Endodermal cell (in vitro differentiated cells): ENCODE measurements around the gene ATR. TPM values are rescaled to one million over a fixed set of nuclear protein-coding genes. Genes with fewer than 3 reads are reported as not detected.

Source experiments
- DNase-seq: peaks from one replicate; pipeline ENCODE4 v3.0.0-alpha.2; 2017
- H3K27ac ChIP-seq: 2 replicates; pipeline ENCODE4 v1.5.1; 2013; ENCODE audit warnings: mild to moderate bottlenecking, low read depth, low read length, moderate library complexity
- H3K27me3 ChIP-seq: 2 replicates; pipeline ENCODE4 v1.6.1; 2013; ENCODE audit warnings: mild to moderate bottlenecking, low read length, moderate library complexity; ENCODE audit not compliant: insufficient read depth, control insufficient read depth, poor library complexity, severe bottlenecking
- H3K36me3 ChIP-seq: 2 replicates; pipeline ENCODE4 v1.7.0; 2013; ENCODE audit warnings: mild to moderate bottlenecking, low read length, moderate library complexity; ENCODE audit not compliant: control insufficient read depth, insufficient read depth
- H3K4me1 ChIP-seq: one replicate; pipeline ENCODE4 v1.7.0; 2013; ENCODE audit warnings: low read length; ENCODE audit not compliant: control insufficient read depth, insufficient read depth
- H3K4me3 ChIP-seq: 2 replicates; pipeline ENCODE4 v1.5.1; 2013; ENCODE audit warnings: mild to moderate bottlenecking, low read length, moderate library complexity
- H3K9ac ChIP-seq: 2 replicates; pipeline ENCODE4 v1.6.1; 2013; ENCODE audit warnings: mild to moderate bottlenecking, low read length, moderate library complexity; ENCODE audit not compliant: poor library complexity, severe bottlenecking; ENCODE audit errors: extremely low read depth
- H3K9me3 ChIP-seq: 2 replicates; pipeline ENCODE4 v1.6.1; 2013; ENCODE audit warnings: mild to moderate bottlenecking, low read length, moderate library complexity; ENCODE audit not compliant: control insufficient read depth
- H3K27ac Mint-ChIP-seq: 2 replicates; pipeline ENCODE4 v1.8.0; 2020; ENCODE audit warnings: mixed read lengths
- H3K27me3 Mint-ChIP-seq: 2 replicates; pipeline ENCODE4 v1.8.0; 2021; ENCODE audit warnings: mild to moderate bottlenecking, mixed read lengths; ENCODE audit not compliant: insufficient read depth
- H3K36me3 Mint-ChIP-seq: 2 replicates; pipeline ENCODE4 v1.8.0; 2020; ENCODE audit warnings: low read depth, mixed read lengths
- H3K4me1 Mint-ChIP-seq: 2 replicates; pipeline ENCODE4 v1.8.0; 2020; ENCODE audit warnings: mixed read lengths
- H3K4me3 Mint-ChIP-seq: 2 replicates; pipeline ENCODE4 v1.8.0; 2020; ENCODE audit warnings: mild to moderate bottlenecking, moderate library complexity, mixed read lengths
- H3K9me3 Mint-ChIP-seq: 2 replicates; pipeline ENCODE4 v1.8.0; 2020; ENCODE audit warnings: mild to moderate bottlenecking, mixed read lengths
- CTCF ChIP-seq: fragments of 200-600 bp; sonication (generic); conservative IDR thresholded peaks from 2 replicates; pipeline ENCODE4 v1.5.0; 2021; ENCODE audit warnings: antibody characterized with exemption, mild to moderate bottlenecking
- whole genome bisulfite sequencing, 2 experiments: methylation state at CpG; one replicate each; pipeline versions ENCODE4 v1.1.5 to v1.1.7; 2013; ENCODE audit warnings: missing lambda C conversion rate in 2 of 2, mixed read lengths in 1 of 2; ENCODE audit not compliant: insufficient coverage in 1 of 2, insufficient read length in 1 of 2; 5-methylcytosine and 5-hydroxymethylcytosine counted together
- total RNA-seq, 2 donors: library from RNA; stranded (reverse); fragmentation: NEBNext Ultra II Directional in 1 of 2; extraction: Animal tissue kit (Norgen Biotek cat#: 25700) in 1 of 2; gene quantifications; 2 replicates in 1 of 2; 3 replicates in 1 of 2; pipeline ENCODE4 v1.2.1, GENCODE V29; 2021

ATR gene
- total RNA-seq, 2 donors from 2014 or later: 18.4 to 32.9 TPM

GRCh38 chr3:142450881-142451280 is 127.7 kb downstream of the ATR start:
- Mint-ChIP-seq H3K27me3 (no peaks in the 10 kb centered on the region), H3K4me3 (no peak overlapping the region), H3K36me3 (peaks cover 9% of the 10 kb centered on the region), H3K27ac (no peak overlapping the region), H3K9me3 (no peaks in the 10 kb centered on the region), H3K4me1 (peaks cover 13% of the 10 kb centered on the region)
- DNase-seq: no peak
- WGBS, 2 experiments: 93 to 94% methylated on average over 5 of the region's 5 CpGs
- no peak overlapping the region for H3K4me3 ChIP-seq
- no peaks in the 10 kb centered on the region for H3K9me3 ChIP-seq
- H3K9ac ChIP-seq: no peak overlapping the region
- no peaks in the 10 kb centered on the region for H3K27me3 ChIP-seq
- no peak for TF ChIP-seq CTCF
- H3K27ac ChIP-seq: no peak overlapping the region
- H3K4me1 ChIP-seq: peaks cover under 1% of the 10 kb centered on the region
- H3K36me3 ChIP-seq: peaks cover 6% of the 10 kb centered on the region

- no peaks in the 10 kb centered on the region for H3K27me3 Mint-ChIP-seq
- WGBS, 2 experiments: 92 to 100% methylated on average over 3 of the region's 3 CpGs
- DNase-seq: no peak
- H3K9me3 ChIP-seq: no peaks in the 10 kb centered on the region
- peaks cover 7% of the 10 kb centered on the region for H3K36me3 Mint-ChIP-seq
- no peaks in the 10 kb centered on the region for H3K27me3 ChIP-seq
- H3K4me3 Mint-ChIP-seq: no peak overlapping the region
- H3K9ac ChIP-seq: no peak overlapping the region
- no peak overlapping the region for H3K27ac ChIP-seq
- no peak overlapping the region for H3K27ac Mint-ChIP-seq
- no peak for TF ChIP-seq CTCF
- H3K4me1 Mint-ChIP-seq: peaks cover 15% of the 10 kb centered on the region
- peaks cover 5% of the 10 kb centered on the region for H3K36me3 ChIP-seq
- H3K4me1 ChIP-seq: peaks cover 2% of the 10 kb centered on the region
- no peaks in the 10 kb centered on the region for H3K9me3 Mint-ChIP-seq
- H3K4me3 ChIP-seq: no peak overlapping the region
Measured at GRCh38 chr3:142450189-142450588, 128.3 kb downstream of the ATR start.

- Mint-ChIP-seq H3K4me1 (peaks cover 15% of the 10 kb centered on the region), H3K27me3 (no peaks in the 10 kb centered on the region), H3K9me3 (peaks cover 3% of the 10 kb centered on the region), H3K27ac (peak within 1 kb of the TSS; percentile 99), H3K4me3 (peak within 1 kb of the TSS; percentile 99), H3K36me3 (peaks cover 9% of the 10 kb centered on the region)
- Histone ChIP-seq H3K4me1 (peaks cover 2% of the 10 kb centered on the region), H3K27ac (peak within 1 kb of the TSS; percentile 80), H3K36me3 (peaks cover 12% of the 10 kb centered on the region), H3K4me3 (peak within 1 kb of the TSS; percentile 97), H3K9me3 (peaks cover 6% of the 10 kb centered on the region), H3K27me3 (no peaks in the 10 kb centered on the region), H3K9ac (peak within 1 kb of the TSS; percentile 97)
- DNase-seq: peak; percentile 98
- no peak for TF ChIP-seq CTCF
- 12 to 30% methylated on average over 15 to 52 of the region's 52 CpGs for WGBS, 2 experiments
Measured at GRCh38 chr3:142447852-142448823, 130.4 kb downstream of the ATR start, which contains the start of gene XRN1. TSS of gene XRN1 (minus strand) at chr3:142448037. CDS start at chr3:142447944, 93 bp downstream.
